WTC11 (cell line): ENCODE data around the gene REC8. TPM values are rescaled to one million over a fixed set of nuclear protein-coding genes. Genes with fewer than 3 reads are reported as not detected.
A peak's percentile ranks its signal among the peaks of the same experiment; 100 is the strongest.

Experiments
- ATAC-seq: fragments of 200-7000 bp; cut with Tn5 transposase; 2 replicates; pipeline ENCODE4 v1.10.0; 2021; ENCODE audit warnings: mild to moderate bottlenecking, moderate library complexity
- CTCF ChIA-PET: fragments of 300-600 bp; sonication (Branson Sonifier 250); formaldehyde crosslinking; loops from one replicate; lab custom pipeline; 2021; ENCODE audit warnings: antibody characterized with exemption; lab: Charles Lee
- POLR2A ChIA-PET: fragments of 350-600 bp; sonication (Branson Sonifier 250); formaldehyde crosslinking; loops from one replicate; lab custom pipeline; 2021; ENCODE audit warnings: antibody characterized with exemption; lab: Charles Lee
- DNase-seq: peaks from one replicate; pipeline ENCODE4 v3.0.0; 2021; ENCODE audit warnings: low spot score
- H3K27ac Mint-ChIP-seq: 2 replicates; pipeline ENCODE4 v1.8.0; 2021; ENCODE audit warnings: mixed read lengths
- H3K27me3 Mint-ChIP-seq: 2 replicates; pipeline ENCODE4 v1.8.0; 2021; ENCODE audit warnings: low read depth, mild to moderate bottlenecking, moderate library complexity, mixed read lengths
- H3K36me3 Mint-ChIP-seq: 2 replicates; pipeline ENCODE4 v1.8.0; 2021; ENCODE audit warnings: mixed read lengths
- H3K4me1 Mint-ChIP-seq: 2 replicates; pipeline ENCODE4 v1.8.0; 2022; ENCODE audit warnings: mixed read lengths
- H3K4me3 Mint-ChIP-seq: 2 replicates; pipeline ENCODE4 v1.8.0; 2021; ENCODE audit warnings: mild to moderate bottlenecking, moderate library complexity, mixed read lengths
- H3K9me3 Mint-ChIP-seq: 2 replicates; pipeline ENCODE4 v1.8.0; 2021; ENCODE audit warnings: mixed read lengths
- ARID4B ChIP-seq: sonication (generic); formaldehyde crosslinking; IDR thresholded peaks from 2 replicates; pipeline ENCODE4 v1.8.0; 2023; ENCODE audit warnings: missing genetic modification reagents, mild to moderate bottlenecking, borderline replicate concordance
- CDX4 ChIP-seq: fragments of 250-450 bp; sonication (Bioruptor Pico); IDR thresholded peaks from 2 replicates; pipeline ENCODE4 v1.9.0; 2021; ENCODE audit warnings: moderate library complexity, mild to moderate bottlenecking, inconsistent platforms, borderline replicate concordance
- CTCF ChIP-seq: fragments of 200-600 bp; IDR thresholded peaks from 2 replicates; pipeline ENCODE4 v1.8.0; 2022; ENCODE audit warnings: antibody characterized with exemption
- E2F5 ChIP-seq: sonication (generic); formaldehyde crosslinking; IDR thresholded peaks from 2 replicates; pipeline ENCODE4 v1.8.1; 2022; ENCODE audit warnings: mild to moderate bottlenecking, moderate library complexity, missing genetic modification reagents
- ESRRA ChIP-seq: sonication (generic); formaldehyde crosslinking; IDR thresholded peaks from 2 replicates; pipeline ENCODE4 v1.8.1; 2022; ENCODE audit warnings: mild to moderate bottlenecking, missing genetic modification reagents, borderline replicate concordance
- FOXP1 ChIP-seq: sonication (generic); formaldehyde crosslinking; IDR thresholded peaks from 2 replicates; pipeline ENCODE4 v1.8.0; 2022; ENCODE audit warnings: missing genetic modification reagents, mild to moderate bottlenecking, moderate library complexity, borderline replicate concordance
- IRF1 ChIP-seq: sonication (generic); formaldehyde crosslinking; IDR thresholded peaks from 2 replicates; pipeline ENCODE4 v1.8.0; 2023; ENCODE audit warnings: missing genetic modification reagents
- MXD4 ChIP-seq: fragments of 250-450 bp; sonication (Bioruptor Pico); IDR thresholded peaks from 2 replicates; pipeline ENCODE4 v1.8.0; 2021; ENCODE audit warnings: mild to moderate bottlenecking, moderate library complexity, borderline replicate concordance
- MYBL2 ChIP-seq: sonication (generic); formaldehyde crosslinking; IDR thresholded peaks from 2 replicates; pipeline ENCODE4 v1.8.1; 2023; ENCODE audit warnings: mild to moderate bottlenecking, moderate library complexity, missing genetic modification reagents
- NFYB ChIP-seq: sonication (generic); formaldehyde crosslinking; conservative IDR thresholded peaks from 2 replicates; pipeline ENCODE4 v1.8.0; 2022; ENCODE audit warnings: low read depth, missing genetic modification reagents
- NR3C1 ChIP-seq: sonication (generic); formaldehyde crosslinking; conservative IDR thresholded peaks from 2 replicates; pipeline ENCODE4 v1.8.1; 2023; ENCODE audit warnings: low read depth, mild to moderate bottlenecking, missing genetic modification reagents
- PREB ChIP-seq: sonication (generic); formaldehyde crosslinking; IDR thresholded peaks from 2 replicates; pipeline ENCODE4 v1.8.1; 2022; ENCODE audit warnings: mild to moderate bottlenecking, missing genetic modification reagents, moderate library complexity, borderline replicate concordance
- SP1 ChIP-seq: sonication (generic); formaldehyde crosslinking; conservative IDR thresholded peaks from 2 replicates; pipeline ENCODE4 v1.8.1; 2022; ENCODE audit warnings: missing genetic modification reagents
- ZNF281 ChIP-seq: sonication (generic); formaldehyde crosslinking; IDR thresholded peaks from 2 replicates; pipeline ENCODE4 v1.8.0; 2023; ENCODE audit warnings: mild to moderate bottlenecking, missing genetic modification reagents
- ZNF416 ChIP-seq: fragments of 250-450 bp; sonication (Bioruptor Pico); IDR thresholded peaks from 2 replicates; pipeline ENCODE4 v1.9.0; 2021; ENCODE audit warnings: mild to moderate bottlenecking, inconsistent platforms
- total RNA-seq: library from RNA; stranded (reverse); gene quantifications from 3 replicates; pipeline ENCODE4 v1.2.3, GENCODE V29; 2021

REC8 gene
- total RNA-seq, 1 experiment from 2014 or later: 32.2 TPM

- TF ChIP-seq NFYB (CRISPR knock-in tag): no peak
- no peak for TF ChIP-seq MXD4 (CRISPR knock-in tag)
- no peak for TF ChIP-seq CDX4 (CRISPR knock-in tag)
- no peak for TF ChIP-seq ZNF281 (CRISPR knock-in tag)
- TF ChIP-seq NR3C1 (CRISPR knock-in tag): no peak
- no peak for TF ChIP-seq ZNF416 (CRISPR knock-in tag)
- TF ChIP-seq MYBL2 (CRISPR knock-in tag): no peak
- 0 out of 2 replicates have a peak, but pooled peaks have one; percentile 57 for TF ChIP-seq E2F5 (CRISPR knock-in tag)
Observed at GRCh38 chr14:24135584-24135833, 36.4 kb upstream of the REC8 start (continued).

- peak; percentile 93 for DNase-seq
- ChIA-PET POLR2A (interaction anchor here (0.5 to 1.8 kb wide), 14 partner anchors 9 to 163 kb away, joined by 3 to 15 read pairs (median 3); partner anchors contain the start of genes DCAF11, DHRS1, NOP9 and NRL), CTCF (interaction anchor here (0.8 to 4.3 kb wide), 15 partner anchors 9 to 296 kb away, joined by 3 to 31 read pairs (median 5); partner anchors contain the start of genes DCAF11, IRF9, NRL and PCK2)
- Mint-ChIP-seq H3K27ac (peak within 1 kb of the TSS; percentile 88), H3K9me3 (no peaks in the 10 kb centered on the region), H3K4me1 (peaks cover 33% of the 10 kb centered on the region), H3K36me3 (peaks cover 26% of the 10 kb centered on the region), H3K4me3 (peak within 1 kb of the TSS; percentile 86), H3K27me3 (no peaks in the 10 kb centered on the region; the same call in 1 of the 2 replicates)
- ATAC-seq: peak; percentile 92
- TF ChIP-seq FOXP1 (CRISPR knock-in tag) (no peak), PREB (CRISPR knock-in tag) (0 out of 2 replicates have a peak, but pooled peaks have one; percentile 6), ZNF281 (CRISPR knock-in tag) (no peak), IRF1 (CRISPR knock-in tag) (peak; percentile 65; the same call in 1 of the 2 replicates), ESRRA (CRISPR knock-in tag) (no peak), ARID4B (no peak), SP1 (peak; percentile 83), E2F5 (CRISPR knock-in tag) (0 out of 2 replicates have a peak, but pooled peaks have one; percentile 17), ZNF416 (CRISPR knock-in tag) (no peak), CTCF (no peak)
Observed at GRCh38 chr14:24135834-24136683, 35.8 kb upstream of the REC8 start, which contains the start of gene PSME1. TSS of gene PSME1 (plus strand) at chr14:24136194. CDS start at chr14:24136263, 69 bp downstream.
